ENCODE data around the gene GLRX3. TPM values are rescaled to one million over a fixed set of nuclear protein-coding genes. Genes with fewer than 3 reads are reported as not detected.

The GLRX3 gene
- total RNA-seq, 4 donors from 2014 or later = 42.3 to 103 (median 48.6) TPM

DNA sequence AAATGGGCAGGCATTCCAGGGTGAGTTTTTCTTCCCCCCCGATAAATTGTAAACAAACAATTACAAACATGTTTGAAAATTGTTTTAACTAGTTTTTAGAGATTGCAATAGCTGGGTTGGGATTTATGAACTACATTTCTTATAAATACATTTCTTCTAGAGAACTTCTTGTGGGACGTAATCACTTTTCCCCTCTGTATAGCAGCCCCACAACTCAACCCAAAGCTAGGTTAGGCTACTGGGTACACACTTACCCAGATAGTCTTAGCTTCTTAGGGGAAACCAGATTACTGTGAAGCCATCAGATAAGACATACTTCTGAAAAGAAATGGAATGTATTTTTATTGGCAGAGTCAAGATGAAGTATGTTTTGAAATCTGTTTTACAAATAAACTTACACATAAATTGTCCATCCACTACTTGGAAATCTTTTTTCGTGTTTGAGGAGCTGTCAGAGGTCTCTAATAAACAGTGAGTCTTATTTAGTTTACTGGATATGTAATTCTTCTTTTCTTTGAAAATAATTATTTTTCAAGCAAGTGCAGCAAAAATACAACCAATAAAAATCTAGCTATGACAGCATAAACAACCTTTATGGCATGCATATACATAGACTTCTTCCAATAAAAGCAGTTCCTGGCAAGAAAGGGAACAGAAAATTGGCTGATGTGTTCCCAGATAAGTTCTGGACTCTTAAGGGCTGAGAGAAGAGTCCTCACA, 8.0 kb upstream of the GLRX3 start:
- TF ChIP-seq EP300 (IDR thresholded peaks at IDR 0.05) = no peak
- TF ChIP-seq, protein P1, sequence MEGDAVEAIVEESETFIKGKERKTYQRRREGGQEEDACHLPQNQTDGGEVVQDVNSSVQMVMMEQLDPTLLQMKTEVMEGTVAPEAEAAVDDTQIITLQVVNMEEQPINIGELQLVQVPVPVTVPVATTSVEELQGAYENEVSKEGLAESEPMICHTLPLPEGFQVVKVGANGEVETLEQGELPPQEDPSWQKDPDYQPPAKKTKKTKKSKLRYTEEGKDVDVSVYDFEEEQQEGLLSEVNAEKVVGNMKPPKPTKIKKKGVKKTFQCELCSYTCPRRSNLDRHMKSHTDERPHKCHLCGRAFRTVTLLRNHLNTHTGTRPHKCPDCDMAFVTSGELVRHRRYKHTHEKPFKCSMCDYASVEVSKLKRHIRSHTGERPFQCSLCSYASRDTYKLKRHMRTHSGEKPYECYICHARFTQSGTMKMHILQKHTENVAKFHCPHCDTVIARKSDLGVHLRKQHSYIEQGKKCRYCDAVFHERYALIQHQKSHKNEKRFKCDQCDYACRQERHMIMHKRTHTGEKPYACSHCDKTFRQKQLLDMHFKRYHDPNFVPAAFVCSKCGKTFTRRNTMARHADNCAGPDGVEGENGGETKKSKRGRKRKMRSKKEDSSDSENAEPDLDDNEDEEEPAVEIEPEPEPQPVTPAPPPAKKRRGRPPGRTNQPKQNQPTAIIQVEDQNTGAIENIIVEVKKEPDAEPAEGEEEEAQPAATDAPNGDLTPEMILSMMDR (IDR thresholded peaks at IDR 0.05) = no peak
- TF ChIP-seq POLR2AphosphoS5 (IDR thresholded peaks at IDR 0.05) = no peak
- TF ChIP-seq POLR2A (IDR thresholded peaks at IDR 0.05) = no peak
- H3K36me3 ChIP-seq = no peaks in the 10 kb centered on the region
- H3K9me3 ChIP-seq = no peaks in the 10 kb centered on the region
- H3K27me3 ChIP-seq = peaks cover 32% of the 10 kb centered on the region
- H3K27ac ChIP-seq = no peak overlapping the region
- ATAC-seq = no peak
- H3K4me3 ChIP-seq = no peak overlapping the region
- H3K4me1 ChIP-seq = no peaks in the 10 kb centered on the region
- WGBS, 2 donors (ENCODE audit: low coverage in 1 of 2) = 36 to 48% methylated on average over 2 to 3 of the region's 3 CpGs

DNA sequence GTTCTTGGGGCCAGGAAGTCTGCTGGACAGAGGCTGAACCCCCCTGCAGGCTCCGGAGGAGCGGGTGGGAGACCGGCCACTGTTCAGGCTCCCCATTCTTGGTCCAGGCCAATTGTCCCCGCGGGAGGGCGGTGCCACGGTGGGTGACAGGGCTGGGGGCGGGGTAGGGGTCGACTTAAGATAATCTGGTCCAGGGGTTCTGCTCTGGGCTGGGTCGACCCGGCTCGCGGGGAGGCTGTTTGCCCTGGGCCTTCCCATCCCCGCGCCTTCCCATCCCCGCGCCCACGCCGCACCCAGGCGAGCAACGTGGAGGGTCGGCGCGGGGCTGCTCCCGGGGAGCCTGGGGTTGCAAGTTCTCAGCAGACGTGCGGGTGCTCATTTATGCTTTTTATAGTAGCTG, 7.3 kb upstream of the GLRX3 start:
- Histone ChIP-seq H3K4me1 (no peaks in the 10 kb centered on the region), H3K27ac (no peak overlapping the region), H3K4me3 (no peak overlapping the region), H3K27me3 (peaks cover 32% of the 10 kb centered on the region), H3K36me3 (no peaks in the 10 kb centered on the region), H3K9me3 (no peaks in the 10 kb centered on the region)
- ATAC-seq = no peak
- WGBS, 2 donors (ENCODE audit: low coverage in 1 of 2) = no CpG with 5 or more reads among the region's 27 CpGs
- TF ChIP-seq POLR2A (IDR thresholded peaks at IDR 0.05) = no peak
- TF ChIP-seq, protein P1 (IDR thresholded peaks at IDR 0.05) = no peak
- no peak for TF ChIP-seq EP300 (IDR thresholded peaks at IDR 0.05)
- no peak for TF ChIP-seq POLR2AphosphoS5 (IDR thresholded peaks at IDR 0.05)

DNA sequence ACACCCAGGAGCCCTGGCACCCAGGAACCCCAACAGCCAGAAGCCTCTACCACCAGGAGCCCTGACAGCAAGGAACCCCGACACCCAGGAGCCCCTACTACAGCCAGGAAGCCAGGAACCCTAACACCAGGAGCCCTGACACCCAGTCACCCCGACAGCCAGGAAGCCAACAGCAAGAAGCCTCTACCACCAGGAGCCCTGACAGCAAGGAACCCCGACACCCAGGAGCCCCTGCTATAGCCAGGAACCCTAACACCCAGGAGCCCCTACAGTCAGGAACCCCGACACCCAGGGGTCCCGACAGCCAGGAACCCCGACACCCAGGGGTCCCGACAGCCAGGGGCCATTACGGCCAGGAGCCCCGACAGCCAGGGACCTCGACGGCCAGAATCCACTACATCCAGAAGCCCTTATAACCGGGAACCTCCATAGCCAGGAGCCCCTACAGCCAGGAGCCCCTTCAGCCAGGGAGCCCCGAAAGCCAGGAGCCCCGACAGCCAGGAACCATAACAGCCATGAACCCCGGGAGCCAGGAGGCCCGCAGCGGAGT, 440 bp upstream of the GLRX3 start:
- peaks cover 0 to 48% (median 15%) of the 10 kb centered on the region in 3 donors for H3K4me1 ChIP-seq
- TF ChIP-seq EP300 (IDR thresholded peaks at IDR 0.05) (no peak), POLR2A (IDR thresholded peaks at IDR 0.05) (no peak), POLR2AphosphoS5 (IDR thresholded peaks at IDR 0.05) (no peak)
- TF ChIP-seq, protein P1 (IDR thresholded peaks at IDR 0.05) = no peak
- no peaks in the 10 kb centered on the region for H3K9me3 ChIP-seq
- WGBS, 2 donors (ENCODE audit: low coverage in 1 of 2) = no CpG with 5 or more reads among the region's 17 CpGs
- peak overlapping the region; percentile 94 to 100 for H3K4me3 ChIP-seq
- H3K27ac ChIP-seq = peak overlapping the region; percentile 60 to 91 (median 86)
- peaks cover 14% of the 10 kb centered on the region for H3K27me3 ChIP-seq
- no peak for ATAC-seq
- peaks cover 0 to 8% of the 10 kb centered on the region in 2 donors for H3K36me3 ChIP-seq

DNA sequence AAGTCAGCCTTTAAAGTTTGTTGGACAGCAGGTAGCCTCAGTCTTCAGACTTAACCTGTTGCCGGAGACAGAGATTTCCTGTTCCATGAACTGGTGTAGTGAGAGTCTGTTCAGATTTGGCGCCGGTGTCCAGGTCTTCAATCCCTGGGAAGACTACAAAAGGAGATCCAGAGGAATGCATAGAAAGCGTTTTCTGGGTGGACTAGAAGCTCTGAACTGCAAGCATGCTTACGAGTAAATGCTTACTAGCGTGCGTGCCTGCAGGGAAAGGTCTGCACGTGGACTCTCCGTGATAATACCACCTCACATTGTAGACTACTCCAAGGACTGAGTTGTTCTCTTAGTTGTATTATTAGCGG, 878 bp downstream of the GLRX3 start:
- Histone ChIP-seq H3K27ac (peak overlapping the region in 3 of 4 donors; percentile 84 to 91 (median 89)), H3K4me3 (peak overlapping the region; percentile 94 to 100), H3K9me3 (no peaks in the 10 kb centered on the region), H3K4me1 (peaks cover 0 to 62% (median 20%) of the 10 kb centered on the region in 3 donors), H3K27me3 (peaks cover 2% of the 10 kb centered on the region), H3K36me3 (peaks cover 0 to 13% of the 10 kb centered on the region in 2 donors)
- no peak for ATAC-seq
- 0% methylated on average over 3 to 6 of the region's 10 CpGs for WGBS, 2 donors (ENCODE audit: low coverage in 1 of 2)
- no peak for TF ChIP-seq POLR2AphosphoS5 (IDR thresholded peaks at IDR 0.05)
- TF ChIP-seq, protein P1 (IDR thresholded peaks at IDR 0.05) = no peak
